Progenitor cell of endocrine pancreas (in vitro differentiated cells): ENCODE results near the gene EGFR. TPM values are rescaled to one million over a fixed set of nuclear protein-coding genes. Genes with fewer than 3 reads are reported as not detected.

Experiments
- DNase-seq: peaks from one replicate; pipeline ENCODE4 v3.0.0; 2021; ENCODE audit warnings: low spot score; ENCODE audit not compliant: unreplicated experiment
- H3K27ac Mint-ChIP-seq: 2 replicates; pipeline ENCODE4 v1.8.0; 2021; ENCODE audit warnings: mild to moderate bottlenecking, moderate library complexity, mixed read lengths
- H3K27me3 Mint-ChIP-seq: 2 replicates; pipeline ENCODE4 v1.8.0; 2021; ENCODE audit warnings: mixed read lengths
- H3K36me3 Mint-ChIP-seq: 2 replicates; pipeline ENCODE4 v1.8.0; 2022; ENCODE audit warnings: mixed read lengths; ENCODE audit not compliant: insufficient read depth
- H3K4me1 Mint-ChIP-seq: 2 replicates; pipeline ENCODE4 v1.8.0; 2021; ENCODE audit warnings: low read depth, mixed read lengths
- H3K4me3 Mint-ChIP-seq: 2 replicates; pipeline ENCODE4 v1.8.0; 2021; ENCODE audit warnings: low read depth, mild to moderate bottlenecking, moderate library complexity, mixed read lengths
- H3K9me3 Mint-ChIP-seq: 2 replicates; pipeline ENCODE4 v1.8.0; 2021; ENCODE audit warnings: low read depth, mixed read lengths
- total RNA-seq: library from RNA; stranded (reverse); gene quantifications from 2 replicates; pipeline ENCODE4 v1.2.1, GENCODE V29; 2021
- TF ChIP-seq, protein P1 (sequence below): fragments of 200-600 bp; sonication (generic); IDR thresholded peaks from one replicate; pipeline ENCODE4 v1.5.0; 2021; ENCODE audit warnings: antibody characterized with exemption, mild to moderate bottlenecking; ENCODE audit not compliant: unreplicated experiment

EGFR gene
- total RNA-seq, 1 donor from 2014 or later, result 43.8 TPM

DNA sequence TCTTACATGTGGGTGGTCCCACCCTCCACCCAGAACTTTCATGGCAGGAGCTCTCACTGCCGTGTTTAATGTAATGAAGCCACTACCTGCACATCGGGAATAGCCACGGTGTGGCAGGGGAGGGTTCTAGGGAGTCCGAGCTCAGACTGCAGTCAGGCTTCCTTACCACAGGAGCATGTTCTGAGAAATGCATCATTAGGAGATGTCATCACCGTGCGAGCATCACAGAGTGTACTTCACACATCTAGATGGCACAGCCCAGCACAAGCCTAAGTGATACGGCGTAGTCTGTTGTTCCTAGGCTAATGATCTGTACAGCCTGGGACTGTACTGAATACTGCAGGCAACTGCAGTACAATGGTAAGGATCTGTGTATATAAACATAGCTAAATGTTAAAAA, 193.4 kb downstream of the EGFR start:
- TF ChIP-seq, protein P1, sequence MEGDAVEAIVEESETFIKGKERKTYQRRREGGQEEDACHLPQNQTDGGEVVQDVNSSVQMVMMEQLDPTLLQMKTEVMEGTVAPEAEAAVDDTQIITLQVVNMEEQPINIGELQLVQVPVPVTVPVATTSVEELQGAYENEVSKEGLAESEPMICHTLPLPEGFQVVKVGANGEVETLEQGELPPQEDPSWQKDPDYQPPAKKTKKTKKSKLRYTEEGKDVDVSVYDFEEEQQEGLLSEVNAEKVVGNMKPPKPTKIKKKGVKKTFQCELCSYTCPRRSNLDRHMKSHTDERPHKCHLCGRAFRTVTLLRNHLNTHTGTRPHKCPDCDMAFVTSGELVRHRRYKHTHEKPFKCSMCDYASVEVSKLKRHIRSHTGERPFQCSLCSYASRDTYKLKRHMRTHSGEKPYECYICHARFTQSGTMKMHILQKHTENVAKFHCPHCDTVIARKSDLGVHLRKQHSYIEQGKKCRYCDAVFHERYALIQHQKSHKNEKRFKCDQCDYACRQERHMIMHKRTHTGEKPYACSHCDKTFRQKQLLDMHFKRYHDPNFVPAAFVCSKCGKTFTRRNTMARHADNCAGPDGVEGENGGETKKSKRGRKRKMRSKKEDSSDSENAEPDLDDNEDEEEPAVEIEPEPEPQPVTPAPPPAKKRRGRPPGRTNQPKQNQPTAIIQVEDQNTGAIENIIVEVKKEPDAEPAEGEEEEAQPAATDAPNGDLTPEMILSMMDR, result no peak
- H3K36me3 Mint-ChIP-seq, result peaks cover 4% of the 10 kb centered on the region
- no peaks in the 10 kb centered on the region for H3K27me3 Mint-ChIP-seq
- H3K9me3 Mint-ChIP-seq, result no peaks in the 10 kb centered on the region
- no peak overlapping the region for H3K4me3 Mint-ChIP-seq
- peak overlapping the region; percentile 46 for H3K27ac Mint-ChIP-seq
- DNase-seq, result no peak
- H3K4me1 Mint-ChIP-seq, result peaks cover 5% of the 10 kb centered on the region

DNA sequence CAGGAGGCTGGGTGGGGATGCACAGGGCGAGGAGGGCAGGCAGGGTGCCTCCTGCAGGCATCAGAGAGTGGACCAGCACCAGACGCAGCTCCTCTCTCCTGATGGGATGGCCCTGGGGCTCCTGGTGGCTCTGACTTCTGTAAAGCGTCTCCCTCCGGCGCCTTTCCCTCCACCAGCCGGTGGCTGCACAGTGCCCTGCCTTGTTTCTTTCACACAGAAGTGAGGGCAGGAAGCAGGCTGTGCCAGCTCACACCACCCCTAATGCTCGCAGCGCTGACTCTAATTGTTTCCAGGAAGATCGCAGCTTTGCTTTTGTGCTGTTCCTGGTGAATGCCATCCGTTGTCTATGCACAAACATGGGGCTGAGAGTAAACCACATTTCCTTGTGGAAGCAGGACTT, 194.0 kb downstream of the EGFR start:
- Mint-ChIP-seq H3K36me3 (peaks cover 4% of the 10 kb centered on the region), H3K27ac (no peak overlapping the region), H3K27me3 (no peaks in the 10 kb centered on the region), H3K4me3 (no peak overlapping the region), H3K4me1 (peaks cover 5% of the 10 kb centered on the region), H3K9me3 (no peaks in the 10 kb centered on the region)
- TF ChIP-seq, protein P1, result no peak
- no peak for DNase-seq

DNA sequence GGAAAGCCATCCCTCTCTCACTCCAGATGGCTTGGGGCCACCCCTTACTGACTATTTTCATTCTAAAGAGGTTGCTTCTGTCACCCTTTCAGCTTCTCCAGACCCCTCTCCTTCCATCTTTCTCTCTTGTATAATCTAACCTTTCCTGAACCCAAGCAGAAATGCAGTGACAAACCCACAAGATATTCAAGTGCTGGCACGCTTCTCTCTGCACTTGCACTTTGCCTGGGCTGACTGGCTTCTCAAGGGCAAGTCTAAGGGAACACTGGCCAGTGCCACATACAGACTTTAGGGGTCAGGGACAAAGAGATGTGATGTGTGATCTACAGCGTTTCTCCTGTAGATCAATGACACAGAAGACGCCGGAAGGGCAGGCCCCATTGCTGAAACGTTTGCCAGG, 195.9 kb downstream of the EGFR start:
- no peak overlapping the region for H3K4me3 Mint-ChIP-seq
- no peak overlapping the region for H3K27ac Mint-ChIP-seq
- TF ChIP-seq, protein P1, result no peak
- H3K9me3 Mint-ChIP-seq, result no peaks in the 10 kb centered on the region
- peaks cover 2% of the 10 kb centered on the region for H3K4me1 Mint-ChIP-seq
- DNase-seq, result no peak
- no peaks in the 10 kb centered on the region for H3K36me3 Mint-ChIP-seq
- H3K27me3 Mint-ChIP-seq, result no peaks in the 10 kb centered on the region

DNA sequence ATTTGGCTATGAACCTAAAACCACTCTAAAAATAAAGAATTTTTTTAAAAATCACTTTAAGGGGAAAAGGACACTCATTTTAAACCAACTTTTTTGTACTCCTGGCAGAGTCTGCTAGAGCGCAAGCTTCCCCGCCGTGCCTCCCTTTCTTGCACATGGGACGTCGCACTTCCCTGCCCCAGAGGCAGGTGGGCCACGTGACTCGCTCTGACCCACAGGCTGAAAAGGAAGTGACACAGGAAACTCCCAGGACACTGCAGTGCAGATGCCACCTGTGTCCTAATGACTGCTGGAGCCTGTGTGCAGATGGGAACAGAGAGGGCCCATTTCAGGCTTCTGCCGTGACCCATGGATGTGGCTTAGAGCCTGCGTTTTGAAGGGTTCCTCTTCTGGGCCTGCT, 204.2 kb downstream of the EGFR start:
- TF ChIP-seq, protein P1, result no peak
- no peak overlapping the region for H3K4me3 Mint-ChIP-seq
- no peak for DNase-seq
- H3K36me3 Mint-ChIP-seq, result no peaks in the 10 kb centered on the region
- H3K27ac Mint-ChIP-seq, result no peak overlapping the region
- H3K9me3 Mint-ChIP-seq, result peaks cover 6% of the 10 kb centered on the region
- peaks cover 3% of the 10 kb centered on the region for H3K27me3 Mint-ChIP-seq
- no peaks in the 10 kb centered on the region for H3K4me1 Mint-ChIP-seq

DNA sequence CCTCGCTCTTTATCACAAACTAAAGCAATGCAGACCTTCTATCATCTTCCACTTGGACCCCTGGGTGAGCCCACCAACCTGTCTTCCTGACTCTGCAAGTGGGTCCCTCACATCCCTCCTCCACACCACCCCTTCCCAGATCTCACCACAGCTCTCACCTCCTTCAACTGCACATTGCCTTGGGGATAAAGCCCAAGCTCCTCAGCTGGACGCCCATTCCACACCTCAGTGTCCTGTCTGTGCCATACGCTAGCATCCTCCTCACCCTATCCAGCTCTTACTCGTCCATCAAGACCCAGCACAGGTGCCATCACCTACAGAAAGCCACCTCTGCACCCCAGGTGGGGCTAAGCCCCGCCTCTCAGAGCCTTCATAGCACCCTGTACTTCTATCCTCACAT, 205.3 kb downstream of the EGFR start:
- no peaks in the 10 kb centered on the region for H3K36me3 Mint-ChIP-seq
- H3K4me1 Mint-ChIP-seq, result no peaks in the 10 kb centered on the region
- peaks cover 11% of the 10 kb centered on the region for H3K9me3 Mint-ChIP-seq
- peaks cover 3% of the 10 kb centered on the region for H3K27me3 Mint-ChIP-seq
- H3K27ac Mint-ChIP-seq, result no peak overlapping the region
- no peak for DNase-seq
- no peak overlapping the region for H3K4me3 Mint-ChIP-seq
- TF ChIP-seq, protein P1, result no peak

DNA sequence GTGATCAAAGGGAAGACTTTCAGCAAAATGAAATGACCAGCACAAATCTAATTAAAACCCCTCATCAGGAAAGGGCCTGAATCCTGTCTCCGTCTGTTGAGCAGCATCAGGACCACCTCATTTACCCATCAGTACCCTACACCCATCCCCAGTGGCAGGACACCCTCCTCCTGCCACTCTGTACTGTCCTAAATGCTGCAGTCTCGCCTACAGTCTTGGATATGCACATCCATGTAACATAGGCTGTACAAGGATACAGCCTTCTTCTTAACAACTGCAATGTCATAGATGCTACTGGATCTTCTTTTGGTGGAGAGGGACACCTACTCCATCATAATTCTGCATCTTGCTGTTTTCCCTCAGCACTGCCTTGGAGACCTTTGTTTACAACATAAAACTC, 206.0 kb downstream of the EGFR start:
- no peaks in the 10 kb centered on the region for H3K4me1 Mint-ChIP-seq
- H3K27me3 Mint-ChIP-seq, result peaks cover 3% of the 10 kb centered on the region
- TF ChIP-seq, protein P1, result no peak
- no peaks in the 10 kb centered on the region for H3K36me3 Mint-ChIP-seq
- H3K27ac Mint-ChIP-seq, result no peak overlapping the region
- no peak for DNase-seq
- H3K4me3 Mint-ChIP-seq, result no peak overlapping the region
- H3K9me3 Mint-ChIP-seq, result peaks cover 18% of the 10 kb centered on the region
